SW 1271 (cell line): ENCODE measurements around the gene FMN1.
A peak's percentile ranks its signal among the peaks of the same experiment; 100 is the strongest.
"Not testable (repeated sequence)": the region's sequence is repeated elsewhere in the genome, so short reads cannot be mapped to it uniquely, and the experiment has no call there.

Experiments used
- DNase-seq, 2 experiments: peaks; one replicate each; lab custom pipeline; 2025; lab: John Stamatoyannopoulos, UW

FMN1 gene

GRCh38 chr15:32859251-32859650 lies 335.3 kb downstream of the FMN1 start:
- no peak for DNase-seq

GRCh38 chr15:32857732-32858131 lies 336.8 kb downstream of the FMN1 start:
- no peak for DNase-seq

- DNase-seq, result no peak
Measured at GRCh38 chr15:32856753-32857152, 337.8 kb downstream of the FMN1 start.

GRCh38 chr15:32855942-32856341 lies 338.6 kb downstream of the FMN1 start:
- DNase-seq, result peak; percentile 48 to 83

GRCh38 chr15:32853592-32853991 lies 340.9 kb downstream of the FMN1 start:
- no peak for DNase-seq

GRCh38 chr15:32852771-32853170 lies 341.7 kb downstream of the FMN1 start:
- DNase-seq, result no peak

GRCh38 chr15:32852017-32852416 lies 342.5 kb downstream of the FMN1 start:
- no peak for DNase-seq

- DNase-seq, result no peak
Measured at GRCh38 chr15:32851572-32851971, 342.9 kb downstream of the FMN1 start.

- peak; percentile 15 to 71 for DNase-seq
Measured at GRCh38 chr15:32849769-32850668, 344.5 kb downstream of the FMN1 start.

- DNase-seq, result not testable (repeated sequence)
Measured at GRCh38 chr15:32846671-32847070, 347.8 kb downstream of the FMN1 start.

- DNase-seq, result peak in 1 of 2 experiments; percentile 11
Measured at GRCh38 chr15:32844118-32844711, 350.3 kb downstream of the FMN1 start.

GRCh38 chr15:32843219-32843815 lies 351.2 kb downstream of the FMN1 start:
- DNase-seq, result no peak

GRCh38 chr15:32842081-32842480 lies 352.4 kb downstream of the FMN1 start:
- DNase-seq, result no peak

GRCh38 chr15:32840507-32841245 lies 353.8 kb downstream of the FMN1 start:
- no peak for DNase-seq

- DNase-seq, result peak in 1 of 2 experiments; percentile 11
Measured at GRCh38 chr15:32838820-32839219, 355.7 kb downstream of the FMN1 start.

- DNase-seq, result no peak
Measured at GRCh38 chr15:32838338-32838737, 356.2 kb downstream of the FMN1 start.

GRCh38 chr15:32837935-32838334 lies 356.6 kb downstream of the FMN1 start:
- no peak for DNase-seq

GRCh38 chr15:32834156-32834555 lies 360.4 kb downstream of the FMN1 start:
- no peak for DNase-seq

- no peak for DNase-seq
Measured at GRCh38 chr15:32833379-32833821, 361.1 kb downstream of the FMN1 start.

GRCh38 chr15:32831485-32831884 lies 363.0 kb downstream of the FMN1 start:
- no peak for DNase-seq

GRCh38 chr15:32830241-32830640 lies 364.3 kb downstream of the FMN1 start:
- no peak for DNase-seq

GRCh38 chr15:32829436-32829835 lies 365.1 kb downstream of the FMN1 start:
- DNase-seq, result no peak
